Measurements from ENCODE around the gene HDAC10. TPM values are rescaled to one million over a fixed set of nuclear protein-coding genes. Genes with fewer than 3 reads are reported as not detected.

Gene HDAC10
- total and polyA plus RNA-seq, 7 donors = 7.2 to 47.4 (median 12.5) TPM

GRCh38 chr22:50262973-50263617 lies 12.0 kb upstream of the HDAC10 start:
- intact Hi-C loops (cut with DNase I) = no loop called here
- WGBS, 2 donors = 47 to 63% methylated on average over 9 of the region's 9 CpGs
- H3K27me3 ChIP-seq = peaks cover 17 to 68% (median 46%) of the 10 kb centered on the region in 3 donors
- no peak overlapping the region for H3K27ac ChIP-seq
- no peaks in the 10 kb centered on the region for H3K9me3 ChIP-seq
- no peak for DNase-seq
- H3K36me3 ChIP-seq = no peaks in the 10 kb centered on the region
- no peak overlapping the region for H3K4me3 ChIP-seq
- no peak for TF ChIP-seq EP300 (IDR thresholded peaks at IDR 0.05)
- no peak for TF ChIP-seq POLR2A (IDR thresholded peaks at IDR 0.05)
- TF ChIP-seq CTCF (IDR thresholded peaks at IDR 0.05) = no peak
- no peak for TF ChIP-seq POLR2AphosphoS5 (IDR thresholded peaks at IDR 0.05)
- H3K4me1 ChIP-seq = peaks cover 0 to 34% (median 34%) of the 10 kb centered on the region in 4 donors

GRCh38 chr22:50262460-50262911 lies 11.4 kb upstream of the HDAC10 start:
- peaks cover 17 to 73% (median 46%) of the 10 kb centered on the region in 3 donors for H3K27me3 ChIP-seq
- intact Hi-C loops (cut with DNase I) = no loop called here
- no peaks in the 10 kb centered on the region for H3K9me3 ChIP-seq
- H3K27ac ChIP-seq = no peak overlapping the region
- no peak for DNase-seq
- H3K4me3 ChIP-seq = no peak overlapping the region
- H3K36me3 ChIP-seq = no peaks in the 10 kb centered on the region
- no peak for TF ChIP-seq EP300 (IDR thresholded peaks at IDR 0.05)
- TF ChIP-seq CTCF (IDR thresholded peaks at IDR 0.05) = no peak
- TF ChIP-seq POLR2AphosphoS5 (IDR thresholded peaks at IDR 0.05) = no peak
- no peak for TF ChIP-seq POLR2A (IDR thresholded peaks at IDR 0.05)
- H3K4me1 ChIP-seq = peaks cover 0 to 28% (median 27%) of the 10 kb centered on the region in 4 donors
- 27 to 40% methylated on average over 7 of the region's 7 CpGs for WGBS, 2 donors

GRCh38 chr22:50261615-50262459 lies 10.8 kb upstream of the HDAC10 start, which contains the start of gene MAPK12:
Gene MAPK12, minus strand, starts transcription at chr22:50261683. Its CDS starts 174 bp downstream, at chr22:50261509.
- WGBS, 2 donors = 3% methylated on average over 61 of the region's 61 CpGs
- Histone ChIP-seq H3K27me3 (peaks cover 17 to 70% (median 46%) of the 10 kb centered on the region in 3 donors), H3K4me1 (peaks cover 0 to 21% (median 21%) of the 10 kb centered on the region in 4 donors), H3K9me3 (no peaks in the 10 kb centered on the region), H3K4me3 (peak within 1 kb of the TSS; percentile 19 to 53 (median 44)), H3K27ac (peak within 1 kb of the TSS; percentile 8 to 52 (median 44)), H3K36me3 (no peaks in the 10 kb centered on the region)
- intact Hi-C loops (cut with DNase I) = no loop called here
- DNase-seq = no peak
- TF ChIP-seq POLR2A (IDR thresholded peaks at IDR 0.05) (no peak), POLR2AphosphoS5 (IDR thresholded peaks at IDR 0.05) (no peak), EP300 (IDR thresholded peaks at IDR 0.05) (no peak), CTCF (IDR thresholded peaks at IDR 0.05) (no peak)

- no peaks in the 10 kb centered on the region for H3K9me3 ChIP-seq
- peaks cover 17 to 74% (median 46%) of the 10 kb centered on the region in 3 donors for H3K27me3 ChIP-seq
- H3K4me1 ChIP-seq = peaks cover 0 to 20% (median 18%) of the 10 kb centered on the region in 4 donors
- WGBS, 2 donors = 1% methylated on average over 92 of the region's 92 CpGs
- no peaks in the 10 kb centered on the region for H3K36me3 ChIP-seq
- H3K4me3 ChIP-seq = peak overlapping the region; percentile 19 to 53 (median 44)
- intact Hi-C loops (cut with DNase I) = no loop called here
- peak overlapping the region in 3 of 4 donors; percentile 39 to 52 (median 49) for H3K27ac ChIP-seq
- DNase-seq = no peak
- TF ChIP-seq POLR2AphosphoS5 (IDR thresholded peaks at IDR 0.05) (no peak), CTCF (IDR thresholded peaks at IDR 0.05) (no peak), POLR2A (IDR thresholded peaks at IDR 0.05) (no peak), EP300 (IDR thresholded peaks at IDR 0.05) (no peak)
Observed at GRCh38 chr22:50260801-50261614, 9.9 kb upstream of the HDAC10 start.
